IMR-90 (cell line): Measurements from ENCODE around the gene MAP3K9. TPM values are rescaled to one million over a fixed set of nuclear protein-coding genes. Genes with fewer than 3 reads are reported as not detected.

Source experiments
- ATAC-seq: fragments of 200-7000 bp; cut with Tn5 transposase; 2 replicates; pipeline ENCODE4 v1.9.1; 2020; ENCODE audit warnings: low read depth, mild to moderate bottlenecking, moderate library complexity
- BruUV-seq: library from RNA; stranded (reverse); fragments of 400-500 nt; replicated peaks from 2 replicates; lab custom pipeline; 2021; lab: Mats Ljungman, UMichigan
- CTCF ChIA-PET: fragments of 300-600 bp; formaldehyde crosslinking; extraction: SDS; loops from one replicate; lab custom pipeline; 2021; ENCODE audit warnings: antibody characterized with exemption; lab: Yijun Ruan, JAX
- POLR2A ChIA-PET: fragments of 300-600 bp; sonication (Branson Sonifier 250); formaldehyde crosslinking; loops from one replicate; lab custom pipeline; 2022; ENCODE audit warnings: antibody characterized with exemption; ENCODE audit not compliant: unreplicated experiment; lab: Charles Lee
- DNase-seq: peaks from one replicate; pipeline ENCODE4 v3.0.0; 2013
- H2AFZ ChIP-seq: replicated peaks from 2 replicates; pipeline ENCODE3; 2013; ENCODE audit warnings: low read length, mild to moderate bottlenecking; ENCODE audit not compliant: poor library complexity
- H2AK5ac ChIP-seq: 2 replicates; pipeline ENCODE4 v1.6.1; 2013; ENCODE audit warnings: low read depth, low read length, inconsistent platforms
- H2AK9ac ChIP-seq: replicated peaks from 2 replicates; pipeline ENCODE3; 2013; ENCODE audit warnings: mild to moderate bottlenecking, low read depth, low read length, moderate library complexity; ENCODE audit not compliant: poor library complexity
- H2BK120ac ChIP-seq: 2 replicates; pipeline ENCODE4 v1.6.1; 2013; ENCODE audit warnings: low read depth, low read length, inconsistent platforms
- H2BK15ac ChIP-seq: 3 replicates; pipeline ENCODE4 v1.6.1; 2013; ENCODE audit warnings: low read depth, low read length, inconsistent platforms
- H2BK20ac ChIP-seq: 2 replicates; pipeline ENCODE4 v1.6.1; 2013; ENCODE audit warnings: low read depth, mild to moderate bottlenecking, inconsistent platforms, low read length, moderate library complexity
- H2BK5ac ChIP-seq: 2 replicates; pipeline ENCODE4 v1.6.1; 2013; ENCODE audit warnings: mild to moderate bottlenecking, low read depth, low read length, inconsistent platforms; ENCODE audit not compliant: poor library complexity, severe bottlenecking
- H3K14ac ChIP-seq: replicated peaks from 2 replicates; pipeline ENCODE4 v1.6.1; 2013; ENCODE audit warnings: low read depth, low read length, inconsistent platforms
- H3K18ac ChIP-seq: 2 replicates; pipeline ENCODE4 v1.6.1; 2013; ENCODE audit warnings: low read depth, low read length, control low read depth
- H3K23ac ChIP-seq: 2 replicates; pipeline ENCODE4 v1.6.1; 2013; ENCODE audit warnings: low read depth, low read length, inconsistent platforms
- H3K27ac ChIP-seq: 2 replicates; pipeline ENCODE4 v1.5.1; 2013; ENCODE audit warnings: mild to moderate bottlenecking, control low read depth, low read length; ENCODE audit not compliant: insufficient read depth
- H3K27me3 ChIP-seq: 2 replicates; pipeline ENCODE4 v1.6.1; 2013; ENCODE audit warnings: low read length; ENCODE audit not compliant: control insufficient read depth, insufficient read depth
- H3K36me3 ChIP-seq: 2 replicates; pipeline ENCODE4 v1.6.1; 2013; ENCODE audit warnings: low read length, mixed read lengths; ENCODE audit not compliant: control insufficient read depth, insufficient read depth
- H3K4ac ChIP-seq: 2 replicates; pipeline ENCODE4 v1.6.1; 2013; ENCODE audit warnings: low read depth, low read length, inconsistent platforms
- H3K4me1 ChIP-seq: 2 replicates; pipeline ENCODE4 v1.6.1; 2013; ENCODE audit warnings: low read length, mixed read lengths; ENCODE audit not compliant: control insufficient read depth, insufficient read depth
- H3K4me2 ChIP-seq: 2 replicates; pipeline ENCODE4 v1.6.1; 2013; ENCODE audit warnings: low read depth, mild to moderate bottlenecking, control low read depth, low read length, moderate library complexity
- H3K4me3 ChIP-seq: 2 replicates; pipeline ENCODE4 v1.5.1; 2013; ENCODE audit warnings: low read depth, mild to moderate bottlenecking, control low read depth, low read length, moderate library complexity; ENCODE audit not compliant: insufficient read depth
- H3K56ac ChIP-seq: 2 replicates; pipeline ENCODE4 v1.6.1; 2013; ENCODE audit warnings: low read length, inconsistent platforms; ENCODE audit not compliant: insufficient read depth; ENCODE audit errors: extremely low read depth
- H3K79me1 ChIP-seq, 2 experiments: 2 replicates each; pipeline ENCODE4 v1.6.1; 2013; ENCODE audit warnings: low read length in 2 of 2, inconsistent platforms in 1 of 2, low read depth in 1 of 2
- H3K9ac ChIP-seq: 2 replicates; pipeline ENCODE4 v1.6.1; 2013; ENCODE audit warnings: low read depth, low read length, control low read depth
- H3K9me1 ChIP-seq: 2 replicates; pipeline ENCODE4 v1.6.1; 2013; ENCODE audit warnings: low read length, inconsistent platforms; ENCODE audit not compliant: insufficient read depth
- H3K9me3 ChIP-seq: 2 replicates; pipeline ENCODE4 v1.6.1; 2013; ENCODE audit warnings: low read length; ENCODE audit not compliant: control insufficient read depth, insufficient read depth
- H4K20me1 ChIP-seq: 2 replicates; pipeline ENCODE4 v1.6.1; 2013; ENCODE audit warnings: low read length, inconsistent platforms; ENCODE audit not compliant: insufficient read depth
- H4K5ac ChIP-seq: 2 replicates; pipeline ENCODE4 v1.6.1; 2013; ENCODE audit warnings: mild to moderate bottlenecking, low read depth, low read length, control low read depth
- H4K8ac ChIP-seq, 2 experiments: 2 replicates each; pipeline ENCODE4 v1.6.1; 2013; ENCODE audit warnings: low read depth in 2 of 2, low read length in 2 of 2, control low read depth in 1 of 2, inconsistent platforms in 1 of 2
- H4K91ac ChIP-seq: 2 replicates; pipeline ENCODE4 v1.6.1; 2013; ENCODE audit warnings: low read depth, low read length, inconsistent platforms; ENCODE audit not compliant: insufficient read depth
- BHLHE40 ChIP-seq: fragments of 150-350 bp; IDR thresholded peaks from 2 replicates; pipeline ENCODE4 v1.6.1; 2016; ENCODE audit warnings: mild to moderate bottlenecking, low read depth, low read length
- CEBPB ChIP-seq: IDR thresholded peaks from 2 replicates; pipeline ENCODE4 v1.6.1; 2012; ENCODE audit warnings: low read depth, low read length, improper control_type of control experiment
- CHD1 ChIP-seq: IDR thresholded peaks from 2 replicates; pipeline ENCODE4 v1.6.1; 2012; ENCODE audit warnings: low read depth, low read length, improper control_type of control experiment
- ELK1 ChIP-seq: fragments of 150-350 bp; IDR thresholded peaks from 2 replicates; pipeline ENCODE4 v1.6.1; 2016; ENCODE audit warnings: low read depth, mild to moderate bottlenecking, low read length, moderate library complexity, borderline replicate concordance
- FOS ChIP-seq: fragments of 150-350 bp; IDR thresholded peaks from 2 replicates; pipeline ENCODE4 v1.6.1; 2016; ENCODE audit warnings: low read depth, low read length
- MAFK ChIP-seq: IDR thresholded peaks from 2 replicates; pipeline ENCODE4 v1.6.1; 2012; ENCODE audit warnings: low read depth, low read length, improper control_type of control experiment
- MAZ ChIP-seq: IDR thresholded peaks from 2 replicates; pipeline ENCODE4 v1.6.1; 2012; ENCODE audit warnings: low read depth, mild to moderate bottlenecking, low read length, improper control_type of control experiment, moderate library complexity, borderline replicate concordance
- NFE2L2 ChIP-seq: fragments of 150-350 bp; IDR thresholded peaks from 2 replicates; pipeline ENCODE4 v1.6.1; 2016; ENCODE audit warnings: low read depth, mild to moderate bottlenecking, low read length
- RAD21 ChIP-seq: IDR thresholded peaks from 2 replicates; pipeline ENCODE4 v1.6.1; 2012; ENCODE audit warnings: low read length, improper control_type of control experiment
- RCOR1 ChIP-seq: IDR thresholded peaks from 2 replicates; pipeline ENCODE4 v1.6.1; 2012; ENCODE audit warnings: mild to moderate bottlenecking, low read length, improper control_type of control experiment; ENCODE audit not compliant: insufficient replicate concordance
- RFX5 ChIP-seq: IDR thresholded peaks from 2 replicates; pipeline ENCODE4 v1.8.0; 2012; ENCODE audit warnings: low read depth, mild to moderate bottlenecking, low read length, moderate library complexity
- SMC3 ChIP-seq: fragments of 150-350 bp; IDR thresholded peaks from 2 replicates; pipeline ENCODE4 v1.6.1; 2016; ENCODE audit warnings: low read depth, mild to moderate bottlenecking, antibody characterized with exemption, low read length, moderate library complexity
- USF2 ChIP-seq: fragments of 150-350 bp; IDR thresholded peaks from 2 replicates; pipeline ENCODE4 v1.6.1; 2017; ENCODE audit warnings: mild to moderate bottlenecking, antibody characterized with exemption, low read length, low read depth
- WGBS, 2 experiments: methylation state at CpG; one replicate each; pipeline versions ENCODE4 v1.1.5 to v1.1.7; 2013; ENCODE audit warnings: missing lambda C conversion rate in 2 of 2; ENCODE audit not compliant: insufficient read length in 1 of 2; ENCODE audit errors: extremely low coverage in 2 of 2; 5-methylcytosine and 5-hydroxymethylcytosine counted together
- dilution Hi-C: fragments of 300-500 bp; cut with HindIII; formaldehyde crosslinking; loops from one replicate; pipeline ENCODE4 v1.14.3; 2018; ENCODE audit warnings: low sequenced_read_pairs; ENCODE audit not compliant: unreplicated experiment
- in situ Hi-C: fragments of 300-500 bp; cut with MboI; formaldehyde crosslinking; loops from 3 replicates; pipeline ENCODE4 v1.14.3; 2019; ENCODE audit warnings: low sequenced_read_pairs, inconsistent platforms, mixed read lengths
- intact Hi-C: fragments of 100-400 bp; cut with micrococcal nuclease; formaldehyde crosslinking; loops from 2 replicates; pipeline ENCODE4 v1.10.0; 2022
- polyA plus RNA-seq, 3 experiments: library from polyadenylated mRNA; depleted of rRNA; stranded (reverse); fragments of >200 nt; gene quantifications; 2 replicates each; pipeline ENCODE4 v1.2.3, GENCODE V29; 2012; ENCODE audit warnings: low replicate concordance in 1 of 3
- total RNA-seq: library from RNA; depleted of rRNA; stranded (reverse); fragments of >200 nt; gene quantifications from 2 replicates; pipeline ENCODE4 v1.2.3, GENCODE V29; 2012
- TF ChIP-seq, protein P1 (sequence below): conservative IDR thresholded peaks from 2 replicates; pipeline ENCODE4 v1.5.1; 2012; ENCODE audit warnings: mild to moderate bottlenecking, low read depth, low read length, improper control_type of control experiment

Gene MAP3K9
- total and polyA plus RNA-seq, 2 of the 4 experiments (the other 2 are of a cell fraction), result 0.17 to 0.18 TPM

DNA sequence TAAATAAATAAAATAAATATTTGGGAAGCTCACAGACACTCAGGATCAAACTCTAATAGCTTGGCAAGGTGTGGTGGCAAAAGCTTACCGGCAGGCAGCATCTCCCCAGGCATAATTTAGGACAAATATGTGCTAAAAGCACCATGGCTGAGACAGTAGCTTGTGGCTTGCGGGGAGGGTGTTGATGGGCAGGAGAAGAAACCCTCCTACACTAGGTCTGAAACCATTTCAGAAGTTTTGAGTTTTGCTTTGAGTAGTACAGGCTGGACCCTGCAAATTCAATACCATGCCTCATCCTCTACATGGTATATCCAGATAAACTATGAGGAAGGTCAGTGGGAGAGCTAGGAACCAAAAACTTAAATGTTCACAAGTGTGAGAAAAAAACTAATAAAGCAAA, 33.1 kb downstream of the MAP3K9 start:
- in situ Hi-C loops (no loop called here), dilution Hi-C loops (no loop called here), intact Hi-C loops (no loop called here)
- Histone ChIP-seq H2BK15ac (no peak overlapping the region), H2AFZ (no peak overlapping the region), H3K14ac (no peak overlapping the region), H2BK120ac (no peak overlapping the region), H4K8ac (no peak overlapping the region), H2AK5ac (no peak overlapping the region), H2BK5ac (no peak overlapping the region), H3K4me3 (no peak overlapping the region), H3K56ac (no peak overlapping the region), H3K9me1 (no peaks in the 10 kb centered on the region), H3K27ac (no peak overlapping the region), H3K18ac (no peak overlapping the region), H2BK20ac (no peak overlapping the region), H3K4ac (no peak overlapping the region), H4K20me1 (no peaks in the 10 kb centered on the region), H4K5ac (no peak overlapping the region), H3K4me1 (no peaks in the 10 kb centered on the region), H4K91ac (no peak overlapping the region), H3K23ac (no peak overlapping the region), H3K9me3 (no peaks in the 10 kb centered on the region), H3K9ac (no peak overlapping the region), H2AK9ac (no peak overlapping the region), H3K79me1 (no peaks in the 10 kb centered on the region), H3K4me2 (no peak overlapping the region), H3K36me3 (no peaks in the 10 kb centered on the region), H3K27me3 (peaks cover 3% of the 10 kb centered on the region)
- DNase-seq (no peak), ATAC-seq (no peak)
- WGBS, 2 experiments, result no CpG with 5 or more reads among the region's 2 CpGs
- BruUV-seq, result no TSS peak
- ChIA-PET POLR2A (no interaction called here), CTCF (interaction anchor here (0.6 kb wide), 1 partner anchor 117 kb away, joined by 3 read pairs; no protein-coding TSS in a partner anchor)
- TF ChIP-seq RAD21, result no peak
- no peak for TF ChIP-seq RFX5
- TF ChIP-seq, protein P1, sequence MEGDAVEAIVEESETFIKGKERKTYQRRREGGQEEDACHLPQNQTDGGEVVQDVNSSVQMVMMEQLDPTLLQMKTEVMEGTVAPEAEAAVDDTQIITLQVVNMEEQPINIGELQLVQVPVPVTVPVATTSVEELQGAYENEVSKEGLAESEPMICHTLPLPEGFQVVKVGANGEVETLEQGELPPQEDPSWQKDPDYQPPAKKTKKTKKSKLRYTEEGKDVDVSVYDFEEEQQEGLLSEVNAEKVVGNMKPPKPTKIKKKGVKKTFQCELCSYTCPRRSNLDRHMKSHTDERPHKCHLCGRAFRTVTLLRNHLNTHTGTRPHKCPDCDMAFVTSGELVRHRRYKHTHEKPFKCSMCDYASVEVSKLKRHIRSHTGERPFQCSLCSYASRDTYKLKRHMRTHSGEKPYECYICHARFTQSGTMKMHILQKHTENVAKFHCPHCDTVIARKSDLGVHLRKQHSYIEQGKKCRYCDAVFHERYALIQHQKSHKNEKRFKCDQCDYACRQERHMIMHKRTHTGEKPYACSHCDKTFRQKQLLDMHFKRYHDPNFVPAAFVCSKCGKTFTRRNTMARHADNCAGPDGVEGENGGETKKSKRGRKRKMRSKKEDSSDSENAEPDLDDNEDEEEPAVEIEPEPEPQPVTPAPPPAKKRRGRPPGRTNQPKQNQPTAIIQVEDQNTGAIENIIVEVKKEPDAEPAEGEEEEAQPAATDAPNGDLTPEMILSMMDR, result no peak
- no peak for TF ChIP-seq CEBPB
- no peak for TF ChIP-seq SMC3
- TF ChIP-seq NFE2L2, result no peak
- TF ChIP-seq ELK1, result no peak
- TF ChIP-seq FOS, result no peak
- TF ChIP-seq RCOR1, result no peak
- TF ChIP-seq CHD1, result no peak
- no peak for TF ChIP-seq MAZ
- TF ChIP-seq BHLHE40, result no peak
- no peak for TF ChIP-seq USF2
- no peak for TF ChIP-seq MAFK
